GM21526 (cell line): ENCODE measurements around the gene BHLHA15.
A peak's percentile ranks its signal among the peaks of the same experiment; 100 is the strongest.

ENCODE experiments used
- ATAC-seq: cut with Tn5 transposase; IDR thresholded peaks from one replicate; pipeline ENCODE4 v1.9.1; 2021; ENCODE audit warnings: moderate library complexity; ENCODE audit not compliant: unreplicated experiment, low FRiP score

BHLHA15 gene

DNA sequence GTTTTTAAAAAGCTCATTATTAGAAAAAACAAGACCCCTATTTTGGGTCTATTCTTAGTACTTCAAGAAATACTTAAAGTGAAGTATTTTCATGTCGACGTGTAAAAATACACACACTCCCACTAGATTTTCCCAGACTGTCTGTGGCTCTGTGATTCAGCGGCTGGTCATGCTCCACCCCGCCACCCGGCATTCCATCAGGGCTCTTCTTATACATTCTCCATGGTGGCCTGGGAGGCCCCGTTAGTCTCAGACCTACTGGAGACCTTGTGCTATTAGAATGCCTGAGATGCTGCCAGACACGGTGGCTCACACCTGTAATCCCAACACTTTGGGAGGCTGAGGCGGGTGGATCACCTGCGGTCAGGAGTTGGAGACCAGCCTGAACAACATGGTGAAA lies 27.7 kb downstream of the BHLHA15 start:
- ATAC-seq: no peak

- ATAC-seq: no peak
These were observed 29.9 kb downstream of the BHLHA15 start for GRCh38 chr7:98240961-98241673.

- no peak for ATAC-seq
These were observed 30.5 kb downstream of the BHLHA15 start for GRCh38 chr7:98241674-98242241.

DNA sequence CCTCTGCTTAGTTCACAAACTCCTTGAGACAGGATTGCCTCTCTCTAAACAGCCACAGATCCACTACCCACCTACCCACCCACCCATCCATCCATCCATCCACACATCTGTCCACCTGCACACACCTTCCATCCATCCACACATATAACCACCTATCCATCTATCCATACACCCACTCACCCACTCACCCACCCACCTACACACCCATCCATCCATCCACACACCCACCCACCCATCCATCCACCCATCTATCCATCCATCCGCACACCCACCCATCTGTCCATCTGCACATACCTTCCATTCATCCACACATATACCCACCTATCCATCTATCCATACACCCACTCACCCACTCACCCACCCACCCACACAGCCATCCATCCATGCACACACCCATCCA lies 31.1 kb downstream of the BHLHA15 start:
- no peak for ATAC-seq

GRCh38 chr7:98242934-98243333 lies 31.7 kb downstream of the BHLHA15 start:
- no peak for ATAC-seq

- ATAC-seq: no peak
These were observed 33.6 kb downstream of the BHLHA15 start for GRCh38 chr7:98244871-98245270.

- no peak for ATAC-seq
These were observed 36.9 kb downstream of the BHLHA15 start for GRCh38 chr7:98248156-98248555.

DNA sequence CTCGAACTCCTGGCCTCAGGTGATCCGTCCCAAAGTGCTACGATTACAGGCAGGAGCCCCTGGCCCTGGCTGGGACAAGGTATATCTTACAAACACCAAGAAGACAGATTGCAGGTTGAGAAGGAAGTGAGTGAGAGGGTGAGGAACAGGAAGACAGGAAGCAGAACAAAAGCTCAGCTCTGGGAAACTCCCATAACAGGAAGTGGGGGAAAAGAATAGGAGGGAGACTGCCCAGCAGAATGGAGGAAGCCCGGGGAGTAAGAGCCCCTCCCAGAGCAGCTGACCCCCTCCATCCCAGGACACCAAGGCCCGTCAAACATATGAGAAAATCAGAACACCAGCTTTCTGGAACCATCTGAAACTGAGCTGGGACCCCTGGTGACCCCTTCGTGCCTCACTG lies 37.9 kb downstream of the BHLHA15 start:
- no peak for ATAC-seq

GRCh38 chr7:98250789-98251188 lies 39.5 kb downstream of the BHLHA15 start:
- ATAC-seq: no peak

GRCh38 chr7:98251231-98251600 lies 40.0 kb downstream of the BHLHA15 start:
- peak; percentile 39 for ATAC-seq

DNA sequence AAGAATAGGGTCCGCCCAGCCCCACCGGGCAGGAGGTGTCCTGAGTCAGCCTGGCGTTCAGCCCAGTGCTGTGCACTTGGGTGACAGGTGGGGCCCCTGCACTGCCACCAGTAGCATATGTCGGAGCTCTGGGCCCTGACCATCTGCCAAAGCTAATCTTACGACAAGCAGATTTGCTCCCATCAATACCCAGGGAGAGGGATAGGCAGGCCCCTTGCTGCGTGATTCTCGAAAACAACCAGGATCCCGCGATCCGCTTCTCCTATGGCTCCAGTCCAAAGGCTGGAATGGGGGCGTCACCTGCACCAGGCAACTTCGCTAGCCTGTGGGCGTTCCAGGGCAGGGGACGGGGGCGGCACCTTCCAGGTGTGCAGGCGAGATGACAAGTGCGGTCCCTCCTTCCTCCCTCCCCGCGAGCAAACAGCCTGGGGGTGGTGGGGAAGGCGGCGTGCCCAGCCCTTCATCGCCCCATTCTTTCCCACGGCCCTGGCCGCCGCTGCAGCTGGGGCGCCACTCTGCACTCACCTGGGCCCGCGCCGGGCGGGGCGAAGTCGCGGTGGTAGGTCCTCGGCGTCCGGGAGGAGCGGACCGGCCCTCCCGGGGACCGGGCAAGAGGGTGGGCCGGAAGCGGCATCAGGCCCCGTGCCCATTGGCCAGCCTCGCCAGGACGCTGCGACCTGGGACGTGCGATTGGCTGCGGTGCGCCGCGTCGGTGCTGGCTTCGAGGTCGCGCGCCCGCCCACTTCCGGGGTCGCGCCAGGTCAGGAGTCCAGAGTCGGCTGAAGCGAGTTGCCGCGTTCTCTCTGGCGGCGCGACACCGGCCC lies 40.6 kb downstream of the BHLHA15 start, which contains the start of gene TECPR1:
Gene TECPR1, minus strand, starts transcription at position 632 of the 824 bp plus-strand sequence. CDS start 6,086 bp downstream, outside the sequence.
- ATAC-seq: peak; percentile 95

DNA sequence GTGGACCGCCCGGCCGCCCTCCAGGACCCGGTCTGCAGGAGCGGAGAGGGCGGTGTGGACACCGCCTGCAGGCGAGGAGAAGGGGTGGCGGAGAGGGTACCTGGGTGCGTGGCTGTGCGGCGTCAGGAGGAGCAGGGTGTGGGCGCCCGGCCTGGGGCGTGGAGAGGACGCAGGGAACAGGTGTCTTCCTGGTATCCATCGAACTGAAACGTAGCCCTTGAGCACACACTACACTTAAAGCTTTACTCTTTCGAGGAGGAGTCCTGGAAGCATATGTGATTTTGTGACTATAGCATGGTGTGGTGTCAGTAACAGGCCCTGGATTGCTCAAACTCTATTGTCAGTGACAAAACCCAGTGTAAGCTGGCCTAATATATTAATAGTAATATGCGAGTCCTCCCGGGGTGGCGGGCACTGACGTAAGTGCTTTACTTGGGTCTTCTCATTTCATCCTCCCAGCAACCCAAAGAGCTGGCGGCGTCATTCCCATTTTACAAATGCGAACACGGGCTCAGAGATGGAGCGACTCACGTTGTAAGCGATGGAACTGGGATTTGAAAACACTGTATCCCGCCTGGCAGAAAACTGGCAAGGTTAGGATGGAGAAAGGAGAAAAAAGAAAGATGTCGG lies 41.3 kb downstream of the BHLHA15 start:
- no peak for ATAC-seq

GRCh38 chr7:98254516-98254915 lies 43.3 kb downstream of the BHLHA15 start:
- ATAC-seq: no peak

DNA sequence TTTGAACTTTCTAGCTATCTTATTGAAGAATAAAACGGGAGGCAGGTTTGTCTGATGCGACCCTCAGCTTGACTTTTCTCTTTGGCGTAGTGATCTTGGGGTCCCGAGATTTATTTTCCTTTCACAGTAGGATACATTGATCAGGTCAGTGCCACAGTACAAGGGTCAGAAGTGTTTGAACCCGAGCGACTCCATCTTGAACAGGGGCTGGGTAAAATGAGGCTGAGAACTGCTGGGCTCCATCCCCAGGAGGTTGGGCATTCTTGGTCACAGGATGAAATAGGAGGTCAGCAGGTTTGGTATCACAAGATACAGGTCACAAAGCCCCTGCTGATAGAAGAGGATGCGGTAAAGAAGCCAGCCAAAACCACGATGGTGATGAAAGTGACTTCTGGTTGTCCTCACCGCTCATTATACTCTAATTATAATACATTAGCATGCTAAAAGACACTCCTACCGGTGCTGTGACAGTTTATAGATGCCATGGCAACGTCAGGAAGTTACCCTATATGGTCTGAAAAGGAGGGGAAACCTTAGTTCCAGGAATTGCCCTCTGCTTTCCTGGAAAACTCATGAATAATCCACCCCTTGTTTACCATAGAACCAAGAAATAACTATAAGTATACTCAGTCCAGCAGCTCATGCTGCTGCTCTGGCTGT lies 43.8 kb downstream of the BHLHA15 start:
- no peak for ATAC-seq

DNA sequence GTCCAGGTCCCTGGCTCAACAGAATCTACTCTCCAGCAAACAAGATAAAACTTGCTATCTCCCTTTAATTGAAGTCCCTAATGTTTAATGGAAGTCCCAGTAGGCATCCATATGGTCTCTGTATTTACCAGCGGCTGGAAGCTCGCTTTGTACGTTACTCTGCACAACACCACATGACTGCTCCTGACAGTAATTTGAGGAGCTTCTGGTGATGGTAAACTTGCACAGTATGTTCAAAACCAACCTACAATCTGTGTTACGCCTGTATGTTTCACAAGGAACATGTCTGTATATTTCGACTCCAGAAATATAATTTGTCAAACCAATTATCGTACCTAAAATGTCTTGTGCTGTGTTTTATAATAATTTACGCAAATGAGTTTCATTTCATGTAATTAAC lies 45.2 kb downstream of the BHLHA15 start:
- ATAC-seq: no peak

DNA sequence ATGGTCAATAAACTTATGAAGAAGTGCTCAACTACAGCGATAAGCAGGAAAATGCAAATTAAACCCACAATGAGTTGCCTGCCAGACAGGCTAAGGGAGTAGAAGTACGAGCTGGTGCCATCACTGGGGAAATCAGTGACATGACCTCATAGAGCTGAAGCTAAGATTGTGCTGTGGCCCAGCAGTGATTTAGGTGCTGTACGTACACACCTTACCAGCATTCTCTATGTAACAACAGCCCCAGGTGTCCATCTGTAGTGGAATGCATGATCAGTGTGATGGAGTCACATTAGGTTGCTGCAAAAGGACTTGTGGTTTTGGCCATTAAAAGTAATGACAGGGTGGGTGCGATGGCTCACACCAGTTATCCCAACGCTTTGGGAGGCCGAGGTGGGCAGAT lies 46.5 kb downstream of the BHLHA15 start:
- no peak for ATAC-seq
